Stimulated activated CD8-positive, alpha-beta memory T cell treated with anti-CD3 and anti-CD28 coated beads, Interleukin-2, amount 100 ng/mL, for 1 hour (primary cell): Measurements from ENCODE around the gene G3BP1.
"Not testable (repeated sequence)": the region's sequence is repeated elsewhere in the genome, so short reads cannot be mapped to it uniquely, and the experiment has no call there.

Experiments used
- DNase-seq, 2 donors: peaks; one replicate each; pipeline ENCODE4 v3.0.0-alpha.2; 2020; ENCODE audit warnings: low read depth in 2 of 2

Gene G3BP1

GRCh38 chr5:151771259-151772028 is at the start of gene G3BP1:
G3BP1 (plus strand) TSS chr5:151771954; CDS start chr5:151786621, 14,667 bp downstream.
- DNase-seq, result peak; percentile 97 to 99

- no peak for DNase-seq
Measured at GRCh38 chr5:151722546-151722945, 49.2 kb upstream of the G3BP1 start.

- DNase-seq, result no peak
Measured at GRCh38 chr5:151724360-151724759, 47.4 kb upstream of the G3BP1 start.

GRCh38 chr5:151729597-151729996 is 42.2 kb upstream of the G3BP1 start:
- not testable (repeated sequence) for DNase-seq

DNA sequence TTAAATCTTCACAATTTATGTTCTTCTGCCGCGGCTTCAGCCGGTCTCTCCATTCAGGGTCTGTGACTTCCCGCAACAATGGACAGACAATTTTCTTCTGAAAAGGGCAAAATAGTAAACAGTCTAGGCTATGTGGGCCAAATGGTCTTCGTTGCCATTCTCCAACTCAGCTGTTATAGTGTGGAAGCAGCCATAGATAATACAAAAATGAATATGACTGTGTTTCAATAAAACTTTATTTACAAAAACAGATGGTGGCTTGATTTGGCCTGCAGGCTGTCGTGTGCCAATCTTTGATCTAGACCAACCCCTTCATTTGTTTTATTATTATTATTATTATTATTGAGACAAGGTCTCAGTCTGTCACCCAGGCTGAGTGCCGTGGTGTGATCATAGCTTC is 41.4 kb upstream of the G3BP1 start:
- no peak for DNase-seq

DNA sequence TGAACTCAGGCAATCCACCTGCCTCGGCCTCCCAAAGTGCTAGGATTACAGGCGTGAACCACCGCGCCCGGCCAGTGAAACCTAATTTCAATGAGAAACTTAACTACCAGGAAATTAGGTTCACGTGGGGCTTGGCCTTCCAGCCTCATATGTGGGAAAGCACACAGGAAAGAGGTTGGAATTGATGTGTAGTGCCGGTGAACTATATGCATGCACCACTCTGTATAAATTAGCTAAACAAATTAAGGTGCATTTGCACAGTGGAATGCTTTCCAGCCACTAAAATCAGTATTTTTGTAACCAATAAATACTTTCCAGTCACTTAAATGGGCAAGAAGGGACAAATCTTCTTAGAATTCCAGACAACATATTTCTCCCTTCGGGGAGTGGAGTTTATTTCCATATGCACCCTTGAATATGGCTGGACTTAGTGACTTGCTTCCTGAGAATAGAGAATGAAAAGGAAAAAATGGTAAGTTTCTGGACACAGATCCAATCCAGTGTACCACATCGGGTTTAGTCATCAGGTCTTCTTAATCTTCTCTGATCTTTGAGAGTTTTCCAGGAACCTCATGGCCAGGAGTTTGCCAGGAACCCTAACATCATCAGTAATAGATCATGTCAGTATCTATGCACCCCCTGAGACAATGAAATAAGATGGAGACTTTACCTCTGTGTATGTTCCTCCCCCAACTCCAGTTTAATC is 38.2 kb upstream of the G3BP1 start:
- DNase-seq, result no peak

- DNase-seq, result no peak
Measured at GRCh38 chr5:151734064-151734408, 37.7 kb upstream of the G3BP1 start.

- DNase-seq, result no peak
Measured at GRCh38 chr5:151735646-151736045, 36.1 kb upstream of the G3BP1 start.

GRCh38 chr5:151737431-151737830 is 34.3 kb upstream of the G3BP1 start:
- no peak for DNase-seq

GRCh38 chr5:151738125-151738848 is 33.5 kb upstream of the G3BP1 start:
- DNase-seq, result no peak

- no peak for DNase-seq
Measured at GRCh38 chr5:151739395-151739794, 32.4 kb upstream of the G3BP1 start.

GRCh38 chr5:151739939-151740335 is 31.8 kb upstream of the G3BP1 start:
- DNase-seq, result no peak

- peak; percentile 17 to 21 for DNase-seq
Measured at GRCh38 chr5:151740336-151740942, 31.3 kb upstream of the G3BP1 start.

DNA sequence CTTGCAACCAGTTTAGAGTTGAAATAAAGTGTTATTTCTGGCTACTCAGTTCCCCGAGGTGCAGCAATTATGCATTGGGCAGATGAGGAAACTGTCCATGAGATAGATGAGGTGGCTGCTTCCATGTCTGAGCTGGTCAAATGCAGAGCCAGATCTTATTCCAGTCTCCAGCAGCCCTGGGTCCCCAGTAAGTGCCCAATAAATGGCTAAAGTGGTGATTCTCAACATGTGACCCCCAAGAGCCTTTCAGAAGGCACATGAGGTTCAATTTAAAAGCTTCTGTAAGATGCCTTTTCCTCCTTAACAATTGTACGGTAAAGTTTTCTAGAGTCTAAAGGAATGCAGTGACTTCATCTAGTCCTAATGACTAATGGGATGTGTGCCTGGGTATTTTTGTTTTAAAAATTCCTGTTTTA is 30.8 kb upstream of the G3BP1 start:
- DNase-seq, result no peak

DNA sequence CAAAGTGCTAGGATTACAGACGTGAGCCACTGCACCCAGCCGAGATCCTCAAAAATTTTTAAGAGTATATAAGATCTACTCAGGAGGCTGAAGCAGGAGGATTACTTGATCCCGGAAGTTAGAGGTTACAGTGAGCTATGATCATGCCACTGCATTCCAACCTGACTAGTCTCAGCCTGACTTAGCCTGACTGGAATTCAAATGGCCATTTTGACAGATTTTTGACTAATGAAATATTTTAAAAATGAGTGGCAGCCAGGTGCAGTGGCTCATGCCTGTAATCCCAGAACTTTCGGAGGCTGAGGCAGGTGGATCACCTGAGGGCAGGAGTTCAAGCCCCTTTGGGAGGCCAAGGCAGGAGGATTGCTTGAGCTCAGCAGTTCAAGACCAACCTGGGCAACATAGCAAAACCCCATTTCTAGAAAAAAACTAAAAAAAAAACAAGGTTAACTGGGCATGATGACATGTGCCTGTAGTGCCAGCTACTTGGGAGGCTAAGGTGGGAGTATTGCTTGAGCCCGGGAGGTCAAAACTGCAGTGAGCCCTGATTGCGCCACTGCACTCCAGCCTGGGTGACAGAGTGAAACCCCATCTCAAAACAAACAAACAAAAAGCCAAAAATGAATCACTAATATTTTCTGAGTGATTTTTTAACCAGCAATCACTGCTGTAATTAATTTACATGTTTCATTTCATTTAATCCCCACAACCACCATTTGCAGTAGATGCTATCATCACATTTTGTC is 29.9 kb upstream of the G3BP1 start:
- no peak for DNase-seq

GRCh38 chr5:151742870-151743294 is 28.9 kb upstream of the G3BP1 start:
- no peak for DNase-seq

DNA sequence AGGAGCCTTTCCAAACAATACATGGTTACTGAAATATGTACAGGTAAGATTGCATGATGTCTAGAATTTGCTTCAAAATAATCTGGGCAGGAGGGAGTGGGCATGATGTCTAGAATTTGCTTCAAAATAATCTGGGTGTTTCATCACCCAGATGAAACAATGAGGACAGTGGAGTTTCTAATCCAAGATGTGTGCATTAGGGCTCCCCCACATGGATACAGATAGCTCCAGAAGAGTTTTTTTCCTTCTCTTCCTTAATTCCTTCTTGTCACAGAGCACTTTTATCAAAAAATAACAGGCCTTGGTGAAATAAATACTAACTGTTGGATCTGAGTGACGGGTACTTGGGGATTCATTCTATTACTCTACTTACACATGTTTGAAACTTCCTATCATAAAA is 28.2 kb upstream of the G3BP1 start:
- DNase-seq, result no peak

- DNase-seq, result peak in 1 of 2 donors; percentile 24
Measured at GRCh38 chr5:151745071-151745705, 26.6 kb upstream of the G3BP1 start.

DNA sequence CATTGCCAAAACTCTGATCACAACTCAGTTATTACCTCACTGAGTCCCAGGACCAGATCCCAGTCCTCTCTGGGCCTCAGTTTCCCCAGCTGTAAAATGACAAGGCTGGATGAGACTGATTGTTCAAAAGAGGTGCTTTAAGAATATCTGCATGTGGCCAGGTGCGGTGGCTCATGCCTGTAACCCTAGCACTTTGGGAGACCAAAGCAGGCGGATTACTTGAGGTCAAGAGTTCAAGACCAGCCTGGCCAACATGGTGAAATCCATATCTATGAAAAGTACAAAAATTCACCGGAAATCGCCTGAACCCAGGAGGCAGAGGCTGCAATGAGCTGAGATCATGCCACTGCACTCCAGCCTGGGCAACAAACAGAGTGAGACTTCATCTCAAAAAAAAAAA is 21.6 kb upstream of the G3BP1 start:
- no peak for DNase-seq

GRCh38 chr5:151751091-151751490 is 20.7 kb upstream of the G3BP1 start:
- DNase-seq, result no peak

GRCh38 chr5:151751593-151751992 is 20.2 kb upstream of the G3BP1 start:
- DNase-seq, result no peak
